ENCODE data around the gene GPR17.

Gene GPR17, protein sequence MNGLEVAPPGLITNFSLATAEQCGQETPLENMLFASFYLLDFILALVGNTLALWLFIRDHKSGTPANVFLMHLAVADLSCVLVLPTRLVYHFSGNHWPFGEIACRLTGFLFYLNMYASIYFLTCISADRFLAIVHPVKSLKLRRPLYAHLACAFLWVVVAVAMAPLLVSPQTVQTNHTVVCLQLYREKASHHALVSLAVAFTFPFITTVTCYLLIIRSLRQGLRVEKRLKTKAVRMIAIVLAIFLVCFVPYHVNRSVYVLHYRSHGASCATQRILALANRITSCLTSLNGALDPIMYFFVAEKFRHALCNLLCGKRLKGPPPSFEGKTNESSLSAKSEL

DNA sequence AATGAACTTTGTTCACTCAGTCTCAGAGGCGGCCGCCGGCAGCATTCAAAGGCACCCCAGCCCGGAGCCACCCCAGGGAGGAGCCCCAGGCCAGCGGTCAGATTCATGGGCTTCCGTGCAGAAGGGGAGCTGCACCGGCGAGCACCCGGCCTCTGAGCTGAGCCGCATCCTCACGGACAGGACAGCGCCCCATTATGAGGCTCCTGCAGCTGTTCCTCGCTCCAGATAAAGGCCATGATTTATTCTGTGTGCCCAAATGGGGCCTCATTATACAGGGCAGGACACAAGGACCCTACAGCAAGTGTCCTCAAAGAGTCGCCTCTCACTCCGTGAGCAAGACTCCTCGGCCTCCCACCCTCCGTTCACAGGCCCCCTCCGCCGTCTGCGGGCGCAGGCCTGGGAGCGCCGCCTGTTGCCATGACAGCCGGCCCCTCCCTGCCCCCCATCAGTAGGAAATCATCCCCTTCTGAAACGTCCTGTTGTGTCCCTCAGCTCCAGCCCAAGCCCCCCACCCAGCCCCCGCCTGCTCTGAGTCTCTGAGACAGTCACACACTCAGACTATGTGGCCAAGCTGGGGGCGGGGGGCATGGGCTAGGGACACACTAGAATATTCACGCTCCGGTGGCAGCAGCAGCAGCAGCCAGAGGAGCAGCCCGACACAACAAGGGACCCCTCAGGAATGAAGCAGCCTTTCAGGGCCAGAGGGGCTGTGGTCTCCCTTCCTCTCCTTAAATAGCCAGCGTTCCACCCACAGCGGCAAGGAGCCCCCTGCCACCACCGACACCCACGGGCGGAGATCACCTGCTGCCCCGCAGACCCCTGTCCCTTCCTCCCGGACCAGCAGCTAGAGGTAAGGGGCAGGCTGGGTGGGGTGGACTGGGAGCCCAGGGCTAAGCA is at the start of gene GPR17:
Gene GPR17 (plus strand): TSS at position 759 of the 897 bp plus-strand sequence. CDS start 4,583 bp downstream, outside the sequence.
- Mint-ChIP-seq H3K27ac (ENCODE audit: low read depth) (no peak within 1 kb of the TSS), H3K36me3 (ENCODE audit: insufficient read depth) (peaks cover 3% of the 10 kb centered on the region), H3K27me3 (no peaks in the 10 kb centered on the region), H3K4me1 (peaks cover 5% of the 10 kb centered on the region), H3K4me3 (no peak within 1 kb of the TSS), H3K9me3 (no peaks in the 10 kb centered on the region)
- ATAC-seq (replicated peaks; ENCODE audit: extremely low read depth, poor library complexity, severe bottlenecking) (no peak), DNase-seq (ENCODE audit: low spot score in 2 of 2) (no peak)

DNA sequence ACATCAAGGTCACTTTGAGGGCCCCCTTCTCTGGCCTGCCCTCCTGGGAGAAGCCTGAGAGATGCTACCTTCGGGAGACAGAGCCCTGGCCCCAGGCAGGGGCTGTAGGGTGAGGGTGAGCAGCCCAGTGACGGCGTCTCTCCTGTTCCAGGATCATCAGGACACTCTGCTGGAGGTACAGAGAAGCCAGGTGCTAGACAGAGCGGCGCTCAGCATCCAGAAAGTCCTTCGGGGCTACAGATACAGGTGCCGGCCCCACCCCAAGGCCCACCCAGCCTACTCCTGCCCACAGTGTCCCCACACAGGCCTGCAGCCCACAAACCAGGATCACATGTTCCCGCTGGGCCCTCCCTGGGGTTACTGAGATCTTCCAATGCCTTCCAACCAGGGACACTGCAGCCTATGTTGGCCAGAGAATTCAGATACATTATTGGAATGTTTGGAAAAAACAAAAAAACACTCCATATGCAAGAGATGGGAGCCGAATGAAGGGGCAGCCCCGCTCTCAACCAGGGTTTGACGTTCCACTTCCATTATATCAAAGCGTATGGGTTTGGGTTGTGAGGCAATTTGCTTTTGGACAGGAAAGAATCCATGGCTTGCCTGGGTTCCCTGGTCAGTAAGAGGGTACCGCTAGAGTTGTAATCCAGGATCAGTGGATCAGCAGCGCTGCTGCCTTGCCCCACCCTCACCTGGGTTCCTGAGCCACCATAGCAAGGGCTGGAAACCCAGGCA is 49.5 kb upstream of the GPR17 start:
- no peaks in the 10 kb centered on the region for H3K9me3 Mint-ChIP-seq

DNA sequence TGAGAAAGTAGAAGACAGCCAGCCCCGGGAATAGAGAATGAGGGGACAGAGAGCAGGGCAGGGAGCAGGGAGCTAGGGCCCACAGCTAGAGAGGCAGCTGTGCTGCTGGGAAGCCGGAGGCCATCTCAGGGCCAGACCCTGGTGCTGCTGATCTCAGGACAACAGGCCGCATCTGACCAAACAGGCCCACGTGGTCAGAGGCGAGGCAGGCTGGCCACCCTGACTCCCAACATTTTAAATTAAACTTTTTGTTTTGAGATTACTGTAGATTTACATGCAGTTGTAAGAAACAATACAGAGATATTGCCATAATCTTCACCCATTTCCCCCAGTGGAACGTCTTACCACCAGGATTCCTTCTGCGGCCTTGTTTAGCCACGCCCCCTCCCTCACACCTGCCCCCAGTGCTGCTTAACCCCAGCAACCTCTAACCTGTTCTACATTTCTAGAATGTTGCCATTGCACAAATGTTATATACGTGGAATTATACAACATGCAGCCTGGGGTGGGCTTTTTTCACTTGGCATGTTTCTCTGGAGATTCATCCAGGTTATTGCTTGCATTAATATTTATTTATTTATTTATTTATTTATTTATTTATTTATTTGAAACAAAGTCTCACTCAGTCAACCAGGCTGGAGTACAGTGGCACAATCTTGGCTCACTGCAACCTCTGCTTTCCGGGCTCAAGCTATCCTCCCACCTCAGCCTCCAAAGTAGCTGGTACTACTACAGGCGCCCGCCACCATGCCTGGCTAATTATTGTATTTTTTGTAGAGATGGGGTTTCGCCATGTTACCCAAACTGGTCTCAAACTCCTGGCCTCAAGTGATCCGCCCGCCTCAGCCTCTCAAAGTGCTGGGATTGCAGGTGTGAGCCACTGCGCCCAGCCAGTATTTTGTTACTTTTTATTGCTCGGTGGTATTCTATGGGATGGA is 48.6 kb upstream of the GPR17 start:
- no peaks in the 10 kb centered on the region for H3K9me3 Mint-ChIP-seq
- DNase-seq (ENCODE audit: low spot score in 2 of 2): no peak
- H3K27ac Mint-ChIP-seq (ENCODE audit: low read depth): peak overlapping the region; percentile 44
- no peak for ATAC-seq (replicated peaks; ENCODE audit: extremely low read depth, poor library complexity, severe bottlenecking)
- H3K36me3 Mint-ChIP-seq (ENCODE audit: insufficient read depth): peaks cover 2% of the 10 kb centered on the region
- H3K27me3 Mint-ChIP-seq: peaks cover 33% of the 10 kb centered on the region
- H3K4me1 Mint-ChIP-seq: no peaks in the 10 kb centered on the region
- no peak overlapping the region for H3K4me3 Mint-ChIP-seq

More for the DNA sequence above, 49.5 kb upstream of the GPR17 start:
- Mint-ChIP-seq H3K36me3 (ENCODE audit: insufficient read depth) (peaks cover 2% of the 10 kb centered on the region), H3K4me3 (no peak overlapping the region), H3K27me3 (peaks cover 33% of the 10 kb centered on the region), H3K27ac (ENCODE audit: low read depth) (peak overlapping the region; percentile 44), H3K4me1 (no peaks in the 10 kb centered on the region)
- DNase-seq (ENCODE audit: low spot score in 2 of 2): no peak
- no peak for ATAC-seq (replicated peaks; ENCODE audit: extremely low read depth, poor library complexity, severe bottlenecking)

DNA sequence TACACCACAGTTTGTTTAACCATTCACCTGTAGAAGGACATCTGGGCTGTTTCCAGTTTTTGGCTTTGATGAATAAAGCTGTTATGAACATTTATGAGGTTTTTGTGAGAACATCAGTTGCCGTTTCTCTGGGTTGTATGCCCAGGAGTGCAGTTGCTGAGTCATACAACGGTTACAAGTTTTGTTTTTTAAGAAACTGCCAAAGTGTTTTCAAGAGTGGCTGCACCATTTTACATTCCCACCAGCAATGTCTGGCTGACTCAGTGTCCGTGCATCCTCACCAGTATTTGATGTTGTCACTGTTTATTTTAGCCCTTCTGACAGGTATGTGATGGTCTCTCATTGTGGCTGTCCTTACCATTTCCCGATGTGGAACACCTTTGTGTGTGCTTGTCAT is 48.0 kb upstream of the GPR17 start:
- no peak for DNase-seq (ENCODE audit: low spot score in 2 of 2)
- Mint-ChIP-seq H3K36me3 (ENCODE audit: insufficient read depth) (peaks cover 2% of the 10 kb centered on the region), H3K4me1 (no peaks in the 10 kb centered on the region), H3K27ac (ENCODE audit: low read depth) (no peak overlapping the region), H3K27me3 (peaks cover 33% of the 10 kb centered on the region), H3K9me3 (no peaks in the 10 kb centered on the region), H3K4me3 (no peak overlapping the region)
- no peak for ATAC-seq (replicated peaks; ENCODE audit: extremely low read depth, poor library complexity, severe bottlenecking)

DNA sequence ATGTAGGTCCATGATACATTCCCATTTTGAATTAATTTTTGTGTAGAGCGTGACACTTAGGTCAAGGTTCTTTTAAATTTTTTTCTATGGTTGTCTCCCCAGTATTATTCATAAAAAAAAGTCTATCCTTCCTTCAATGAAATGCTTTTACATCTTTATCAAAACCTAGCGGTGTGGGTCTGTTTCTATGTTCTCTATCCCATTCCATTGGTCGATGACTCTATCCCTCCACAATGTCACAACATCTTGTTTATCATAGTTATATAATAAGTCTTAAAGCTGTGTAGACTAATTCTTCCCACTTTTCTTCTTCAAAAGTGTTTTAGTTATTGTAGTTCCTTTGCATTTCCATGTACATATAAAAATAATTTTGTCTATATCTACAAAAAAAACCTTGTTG is 47.2 kb upstream of the GPR17 start:
- Mint-ChIP-seq H3K27ac (ENCODE audit: low read depth) (no peak overlapping the region), H3K4me3 (no peak overlapping the region), H3K4me1 (no peaks in the 10 kb centered on the region), H3K27me3 (peaks cover 33% of the 10 kb centered on the region), H3K36me3 (ENCODE audit: insufficient read depth) (peaks cover 2% of the 10 kb centered on the region), H3K9me3 (no peaks in the 10 kb centered on the region)
- DNase-seq (ENCODE audit: low spot score in 2 of 2) (no peak), ATAC-seq (replicated peaks; ENCODE audit: extremely low read depth, poor library complexity, severe bottlenecking) (no peak)

DNA sequence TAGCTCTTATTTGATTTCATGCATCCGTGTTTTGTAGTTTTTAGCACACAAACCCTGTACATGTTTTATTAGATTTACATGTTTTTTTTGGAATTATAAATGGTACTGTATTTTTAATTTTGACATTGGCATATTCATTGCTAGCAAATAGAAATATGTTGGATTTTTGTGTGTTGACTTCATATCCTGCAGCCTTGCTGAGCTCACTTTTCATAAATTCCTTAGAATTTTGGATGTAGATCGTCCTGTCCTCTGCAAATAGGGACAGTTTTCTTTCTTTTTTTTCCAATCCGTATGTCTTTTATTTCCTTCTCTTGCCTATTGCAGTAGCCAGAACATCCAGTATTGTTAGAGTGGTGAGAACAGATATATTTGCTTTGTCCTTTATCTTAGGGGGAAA is 46.7 kb upstream of the GPR17 start:
- Mint-ChIP-seq H3K36me3 (ENCODE audit: insufficient read depth) (peaks cover 2% of the 10 kb centered on the region), H3K27ac (ENCODE audit: low read depth) (no peak overlapping the region), H3K4me3 (no peak overlapping the region), H3K27me3 (peaks cover 35% of the 10 kb centered on the region), H3K4me1 (no peaks in the 10 kb centered on the region), H3K9me3 (no peaks in the 10 kb centered on the region)
- no peak for ATAC-seq (replicated peaks; ENCODE audit: extremely low read depth, poor library complexity, severe bottlenecking)
- no peak for DNase-seq (ENCODE audit: low spot score in 2 of 2)

DNA sequence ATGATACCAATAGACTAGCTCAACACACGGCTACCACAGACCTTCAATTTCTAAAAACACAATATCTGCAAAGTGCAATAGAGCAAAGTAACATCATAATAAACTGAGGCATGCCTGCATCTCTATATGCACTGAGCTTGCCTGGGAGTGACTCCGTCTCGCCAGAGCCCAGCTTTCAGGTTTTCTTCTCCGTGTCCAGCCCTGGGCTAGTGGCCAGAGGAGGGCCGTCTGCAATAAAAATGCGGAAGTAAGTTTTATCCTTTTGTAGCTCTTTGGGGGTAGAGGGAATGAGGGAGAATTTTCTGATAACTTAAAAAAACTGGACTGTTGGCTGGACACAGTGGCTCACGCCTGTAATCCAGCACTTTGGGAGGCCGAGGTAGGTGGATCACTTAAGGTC is 41.0 kb upstream of the GPR17 start:
- H3K4me3 Mint-ChIP-seq: no peak overlapping the region
- no peak for ATAC-seq (replicated peaks; ENCODE audit: extremely low read depth, poor library complexity, severe bottlenecking)
- no peaks in the 10 kb centered on the region for H3K4me1 Mint-ChIP-seq
- H3K36me3 Mint-ChIP-seq (ENCODE audit: insufficient read depth): no peaks in the 10 kb centered on the region
- no peak for DNase-seq (ENCODE audit: low spot score in 2 of 2)
- no peaks in the 10 kb centered on the region for H3K9me3 Mint-ChIP-seq
- H3K27ac Mint-ChIP-seq (ENCODE audit: low read depth): no peak overlapping the region
- peaks cover 34% of the 10 kb centered on the region for H3K27me3 Mint-ChIP-seq

DNA sequence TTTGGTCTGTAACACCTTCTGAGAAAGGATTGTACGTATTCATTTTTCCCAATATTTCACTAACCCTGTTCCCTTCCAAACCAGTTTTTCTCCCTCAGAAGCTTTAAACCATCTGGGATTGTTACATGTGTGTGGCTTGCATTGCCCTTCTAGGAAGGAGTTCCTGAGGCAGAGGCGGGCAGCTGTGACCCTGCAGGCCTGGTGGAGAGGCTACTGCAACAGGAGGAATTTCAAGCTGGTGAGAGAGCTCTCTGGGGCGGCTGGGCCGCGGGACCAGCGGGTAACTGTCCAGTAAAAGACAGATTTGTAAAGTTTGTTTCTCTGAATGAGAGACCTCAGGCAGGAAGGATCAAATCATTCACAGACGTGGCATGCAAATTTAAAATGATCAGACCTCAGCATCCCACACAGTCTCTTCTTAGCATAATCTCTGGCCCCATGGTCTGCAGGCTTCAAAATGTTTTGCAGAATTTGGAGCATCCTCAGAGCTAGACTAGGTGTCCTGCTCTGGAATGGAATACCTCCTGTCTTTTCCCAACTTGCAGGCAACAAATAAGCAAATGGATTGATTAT is 40.2 kb upstream of the GPR17 start:
- no peaks in the 10 kb centered on the region for H3K9me3 Mint-ChIP-seq
- H3K27ac Mint-ChIP-seq (ENCODE audit: low read depth): no peak overlapping the region
- H3K4me3 Mint-ChIP-seq: no peak overlapping the region

DNA sequence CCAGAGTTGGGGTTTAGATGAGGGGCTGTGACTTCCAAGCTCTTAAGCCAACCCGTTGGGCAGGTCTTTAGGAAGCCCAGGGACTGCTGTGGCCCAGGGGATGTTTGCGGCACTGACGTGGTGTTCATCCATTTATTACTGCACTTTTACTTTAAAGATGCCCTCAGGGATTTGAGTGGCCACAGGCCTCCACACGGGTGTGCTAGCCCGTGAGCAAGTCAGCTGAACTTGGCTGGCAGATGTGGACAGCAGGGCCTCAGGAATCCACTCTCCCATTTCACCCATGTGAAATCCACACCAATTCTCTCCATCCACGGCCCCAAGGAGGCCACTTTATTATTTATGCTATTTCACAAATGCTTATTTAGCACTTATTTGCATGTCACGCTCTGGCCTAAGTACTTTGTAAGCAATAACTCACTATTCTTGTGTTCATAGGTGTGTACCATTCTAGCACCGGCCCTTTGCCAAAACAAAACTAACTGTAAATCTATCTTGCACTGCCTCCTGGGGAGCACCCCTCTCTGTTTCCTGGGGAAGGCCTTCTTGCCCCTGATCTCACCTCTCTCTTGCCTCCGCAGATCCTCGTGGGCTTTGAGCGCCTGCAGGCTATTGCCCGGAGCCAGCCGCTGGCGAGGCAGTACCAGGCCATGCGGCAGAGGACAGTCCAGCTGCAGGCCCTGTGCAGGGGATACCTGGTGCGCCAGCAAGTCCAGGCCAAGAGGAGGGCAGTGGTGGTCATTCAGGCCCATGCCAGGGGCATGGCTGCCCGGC is 39.1 kb upstream of the GPR17 start:
- Mint-ChIP-seq H3K4me1 (no peaks in the 10 kb centered on the region), H3K36me3 (ENCODE audit: insufficient read depth) (no peaks in the 10 kb centered on the region), H3K9me3 (no peaks in the 10 kb centered on the region), H3K4me3 (no peak overlapping the region), H3K27ac (ENCODE audit: low read depth) (no peak overlapping the region), H3K27me3 (peaks cover 36% of the 10 kb centered on the region)
- DNase-seq (ENCODE audit: low spot score in 2 of 2) (no peak), ATAC-seq (replicated peaks; ENCODE audit: extremely low read depth, poor library complexity, severe bottlenecking) (no peak)

More for the DNA sequence above, 40.2 kb upstream of the GPR17 start:
- Mint-ChIP-seq H3K36me3 (ENCODE audit: insufficient read depth) (no peaks in the 10 kb centered on the region), H3K4me1 (no peaks in the 10 kb centered on the region), H3K27me3 (peaks cover 34% of the 10 kb centered on the region)
- ATAC-seq (replicated peaks; ENCODE audit: extremely low read depth, poor library complexity, severe bottlenecking): no peak
- DNase-seq (ENCODE audit: low spot score in 2 of 2): no peak

DNA sequence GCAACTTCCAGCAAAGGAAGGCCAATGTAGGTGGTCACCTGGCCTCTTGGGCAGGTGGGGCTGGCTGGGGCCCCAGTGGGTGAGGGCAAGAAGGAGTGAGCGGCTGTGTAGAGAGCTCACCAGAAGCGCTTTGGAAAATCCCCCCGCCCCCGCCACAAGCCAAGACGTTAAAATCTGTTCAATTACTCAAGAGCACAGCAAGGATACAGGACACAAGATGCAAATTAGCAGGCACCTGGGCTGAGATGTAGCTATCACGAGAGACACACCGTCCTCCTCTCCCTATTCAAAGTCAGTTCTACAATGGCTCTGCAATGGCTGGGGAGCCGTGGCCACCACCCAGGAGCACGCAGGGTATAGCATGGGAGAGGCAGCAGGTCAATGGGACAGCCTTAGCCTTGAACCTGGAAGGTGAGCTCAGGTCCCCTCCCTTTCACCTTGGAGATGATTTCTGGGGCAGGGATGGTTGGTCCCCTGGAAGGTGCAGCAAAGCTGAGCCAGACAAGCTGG is 38.5 kb upstream of the GPR17 start:
- Mint-ChIP-seq H3K36me3 (ENCODE audit: insufficient read depth) (no peaks in the 10 kb centered on the region), H3K4me3 (no peak overlapping the region), H3K27ac (ENCODE audit: low read depth) (no peak overlapping the region), H3K4me1 (no peaks in the 10 kb centered on the region), H3K9me3 (no peaks in the 10 kb centered on the region), H3K27me3 (peaks cover 36% of the 10 kb centered on the region)
- DNase-seq (ENCODE audit: low spot score in 2 of 2) (no peak), ATAC-seq (replicated peaks; ENCODE audit: extremely low read depth, poor library complexity, severe bottlenecking) (no peak)
